Hematopoietic multipotent progenitor cell treated with erythropoietin and hydrocortisone succinate and interleukin-3 and kit ligand, for 8 days (in vitro differentiated cells): Measurements from ENCODE around the gene SHMT2.

Experiments used
- DNase-seq: peaks from one replicate; pipeline ENCODE4 v3.0.0-alpha.2; 2015

The SHMT2 gene

GRCh38 chr12:57241402-57242310, 12.1 kb downstream of the SHMT2 start:
- no peak for DNase-seq

GRCh38 chr12:57242329-57242690, 12.8 kb downstream of the SHMT2 start:
- no peak for DNase-seq

GRCh38 chr12:57242691-57243454, 13.4 kb downstream of the SHMT2 start:
- DNase-seq, result peak; percentile 61

- peak; percentile 81 for DNase-seq
These were observed 14.2 kb downstream of the SHMT2 start for GRCh38 chr12:57243521-57244311.

- no peak for DNase-seq
These were observed 14.8 kb downstream of the SHMT2 start for GRCh38 chr12:57244312-57244696.

GRCh38 chr12:57247041-57247440, 17.5 kb downstream of the SHMT2 start:
- DNase-seq, result no peak

- DNase-seq, result peak; percentile 79
These were observed 19.6 kb downstream of the SHMT2 start for GRCh38 chr12:57248934-57249742.

GRCh38 chr12:57250541-57250940, 21.0 kb downstream of the SHMT2 start:
- DNase-seq, result no peak

GRCh38 chr12:57250956-57251355, 21.4 kb downstream of the SHMT2 start, which contains the start of gene STAC3:
Gene STAC3 (minus strand): TSS chr12:57251187. CDS start chr12:57249636, 1,551 bp downstream.
- no peak for DNase-seq

GRCh38 chr12:57254506-57255280, 25.2 kb downstream of the SHMT2 start:
- no peak for DNase-seq

- DNase-seq, result no peak
These were observed 26.4 kb downstream of the SHMT2 start for GRCh38 chr12:57255916-57256315.

- peak; percentile 58 for DNase-seq
These were observed 29.8 kb downstream of the SHMT2 start for GRCh38 chr12:57258977-57259970.

GRCh38 chr12:57260366-57260765, 30.9 kb downstream of the SHMT2 start:
- DNase-seq, result no peak

- no peak for DNase-seq
These were observed 31.9 kb downstream of the SHMT2 start for GRCh38 chr12:57261428-57261865.

- no peak for DNase-seq
These were observed 32.8 kb downstream of the SHMT2 start for GRCh38 chr12:57262126-57262822.

GRCh38 chr12:57263096-57263495, 33.6 kb downstream of the SHMT2 start:
- DNase-seq, result no peak

GRCh38 chr12:57266681-57267080, 37.2 kb downstream of the SHMT2 start:
- DNase-seq, result no peak

GRCh38 chr12:57268264-57268663, 38.8 kb downstream of the SHMT2 start:
- DNase-seq, result no peak

GRCh38 chr12:57270966-57271470, 41.5 kb downstream of the SHMT2 start:
- peak; percentile 13 for DNase-seq
